ENCODE measurements around the gene PAK5.

DNA sequence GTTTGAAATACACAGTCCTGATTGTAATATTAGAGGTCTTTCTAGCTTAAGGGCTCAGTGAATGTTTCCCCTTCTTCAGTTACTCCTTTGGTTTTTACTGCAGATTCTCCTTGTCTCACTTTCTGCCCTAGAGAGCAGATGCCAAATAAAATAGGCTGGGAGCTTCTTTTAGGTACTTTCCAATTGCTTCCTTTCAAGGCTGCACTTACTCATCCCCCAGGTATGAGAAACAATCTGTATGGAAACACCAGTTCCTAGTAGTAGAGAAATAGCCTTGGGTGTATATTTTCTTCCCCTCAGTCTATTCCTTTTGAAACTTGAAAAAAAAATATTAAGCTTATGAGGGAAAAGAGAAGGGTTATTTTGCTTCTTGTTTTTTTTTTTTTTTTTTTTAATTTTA is 139.7 kb downstream of the PAK5 start:
- TF ChIP-seq EZH2 (IDR thresholded peaks at IDR 0.05; ENCODE audit: insufficient read depth, poor library complexity, severe bottlenecking) (no peak), EZH2phosphoT487 (IDR thresholded peaks at IDR 0.05; ENCODE audit: insufficient read depth, low read depth) (no peak)

All from GM23248 (cell line).